Mesenchymal stem cell (in vitro differentiated cells and primary cell): ENCODE data around the gene MACROH2A1.

Experiments used
- DNase-seq: peaks from one replicate; pipeline ENCODE4 v3.0.0-alpha.2; 2013
- H2AFZ ChIP-seq: one replicate; pipeline ENCODE4 v1.6.1; 2013; ENCODE audit warnings: low read depth, mild to moderate bottlenecking, control low read depth, inconsistent platforms, low read length, moderate library complexity
- H2AK5ac ChIP-seq: 2 replicates; pipeline ENCODE4 v1.6.1; 2013; ENCODE audit warnings: low read length, moderate library complexity, mild to moderate bottlenecking, inconsistent platforms; ENCODE audit not compliant: severe bottlenecking
- H2BK120ac ChIP-seq: one replicate; pipeline ENCODE4 v1.6.1; 2013; ENCODE audit warnings: low read depth, mild to moderate bottlenecking, inconsistent platforms, low read length, moderate library complexity
- H2BK12ac ChIP-seq, 2 experiments: one replicate each; pipeline ENCODE4 v1.6.1; 2013; ENCODE audit warnings: inconsistent platforms in 2 of 2, low read length in 2 of 2, mild to moderate bottlenecking in 2 of 2, moderate library complexity in 2 of 2, control low read depth in 1 of 2
- H2BK15ac ChIP-seq: one replicate; pipeline ENCODE4 v1.6.1; 2013; ENCODE audit warnings: mild to moderate bottlenecking, low read depth, inconsistent platforms; ENCODE audit not compliant: poor library complexity, severe bottlenecking
- H2BK5ac ChIP-seq: 2 replicates; pipeline ENCODE4 v1.6.1; 2013; ENCODE audit warnings: low read depth, mild to moderate bottlenecking, low read length, control low read depth, inconsistent platforms; ENCODE audit not compliant: poor library complexity, severe bottlenecking
- H3K14ac ChIP-seq, 2 experiments: one replicate each; pipeline ENCODE4 v1.6.1; 2013; ENCODE audit warnings: inconsistent platforms in 2 of 2, low read length in 2 of 2, control low read depth in 1 of 2, mild to moderate bottlenecking in 1 of 2, moderate library complexity in 1 of 2
- H3K18ac ChIP-seq, 2 experiments: one replicate each; pipeline ENCODE4 v1.6.1; 2013; ENCODE audit warnings: inconsistent platforms in 2 of 2, low read length in 2 of 2, control low read depth in 1 of 2, low read depth in 1 of 2, mild to moderate bottlenecking in 1 of 2
- H3K23ac ChIP-seq, 2 experiments: one replicate each; pipeline ENCODE4 v1.6.1; 2013; ENCODE audit warnings: inconsistent platforms in 2 of 2, low read length in 2 of 2, mild to moderate bottlenecking in 2 of 2, moderate library complexity in 2 of 2, control low read depth in 1 of 2
- H3K27ac ChIP-seq: 2 replicates; pipeline ENCODE4 v1.5.1; 2013; ENCODE audit warnings: mild to moderate bottlenecking, moderate library complexity, low read length, control low read depth, inconsistent platforms; ENCODE audit not compliant: poor library complexity, severe bottlenecking
- H3K27me3 ChIP-seq, 2 experiments: 2 replicates each; pipeline versions ENCODE4 v1.6.1 to v1.7.0; 2013; ENCODE audit warnings: low read length in 2 of 2, mild to moderate bottlenecking in 2 of 2, moderate library complexity in 2 of 2, control low read depth in 1 of 2, inconsistent platforms in 1 of 2; ENCODE audit not compliant: control insufficient read depth in 1 of 2, insufficient read depth in 1 of 2
- H3K36me3 ChIP-seq, 2 experiments: 2 replicates each; pipeline versions ENCODE4 v1.6.1 to v1.7.0; 2013; ENCODE audit warnings: low read length in 2 of 2, control low read depth in 1 of 2, inconsistent platforms in 1 of 2, low read depth in 1 of 2, mild to moderate bottlenecking in 1 of 2; ENCODE audit not compliant: insufficient read depth in 2 of 2, control insufficient read depth in 1 of 2
- H3K4ac ChIP-seq, 2 experiments: one replicate each; pipeline ENCODE4 v1.6.1; 2013; ENCODE audit warnings: inconsistent platforms in 2 of 2, low read length in 2 of 2, mild to moderate bottlenecking in 2 of 2, moderate library complexity in 2 of 2, control low read depth in 1 of 2, low read depth in 1 of 2
- H3K4me1 ChIP-seq: 2 replicates; pipeline ENCODE4 v1.6.1; 2013; ENCODE audit warnings: low read depth, low read length, control low read depth; ENCODE audit not compliant: control insufficient read depth, insufficient read depth
- H3K4me2 ChIP-seq: 2 replicates; pipeline ENCODE4 v1.6.1; 2013; ENCODE audit warnings: low read length, mild to moderate bottlenecking, inconsistent platforms; ENCODE audit not compliant: poor library complexity, severe bottlenecking
- H3K4me3 ChIP-seq, 2 experiments: 2 replicates each; pipeline versions ENCODE4 v1.5.1 to v1.7.0; 2013; ENCODE audit warnings: low read length in 2 of 2, mild to moderate bottlenecking in 2 of 2, control low read depth in 1 of 2, low read depth in 1 of 2; ENCODE audit not compliant: insufficient read depth in 1 of 2
- H3K79me1 ChIP-seq: replicated peaks from 2 replicates; pipeline ENCODE4 v1.6.1; 2013; ENCODE audit warnings: mild to moderate bottlenecking, control low read depth, low read length, inconsistent platforms; ENCODE audit not compliant: poor library complexity, severe bottlenecking
- H3K9ac ChIP-seq: 2 replicates; pipeline ENCODE4 v1.7.0; 2013; ENCODE audit warnings: mild to moderate bottlenecking, low read length, moderate library complexity
- H3K9me3 ChIP-seq: 2 replicates; pipeline ENCODE4 v1.7.0; 2013; ENCODE audit warnings: mild to moderate bottlenecking, low read length; ENCODE audit not compliant: control insufficient read depth
- H4K8ac ChIP-seq: one replicate; pipeline ENCODE4 v1.6.1; 2013; ENCODE audit warnings: inconsistent platforms, mild to moderate bottlenecking, low read length, moderate library complexity
- H4K91ac ChIP-seq: one replicate; pipeline ENCODE4 v1.6.1; 2013; ENCODE audit warnings: mild to moderate bottlenecking, low read length, inconsistent platforms
- WGBS: methylation state at CpG from one replicate; pipeline ENCODE4 v1.1.7; 2013; ENCODE audit warnings: mixed read lengths; 5-methylcytosine and 5-hydroxymethylcytosine counted together

MACROH2A1 gene

DNA sequence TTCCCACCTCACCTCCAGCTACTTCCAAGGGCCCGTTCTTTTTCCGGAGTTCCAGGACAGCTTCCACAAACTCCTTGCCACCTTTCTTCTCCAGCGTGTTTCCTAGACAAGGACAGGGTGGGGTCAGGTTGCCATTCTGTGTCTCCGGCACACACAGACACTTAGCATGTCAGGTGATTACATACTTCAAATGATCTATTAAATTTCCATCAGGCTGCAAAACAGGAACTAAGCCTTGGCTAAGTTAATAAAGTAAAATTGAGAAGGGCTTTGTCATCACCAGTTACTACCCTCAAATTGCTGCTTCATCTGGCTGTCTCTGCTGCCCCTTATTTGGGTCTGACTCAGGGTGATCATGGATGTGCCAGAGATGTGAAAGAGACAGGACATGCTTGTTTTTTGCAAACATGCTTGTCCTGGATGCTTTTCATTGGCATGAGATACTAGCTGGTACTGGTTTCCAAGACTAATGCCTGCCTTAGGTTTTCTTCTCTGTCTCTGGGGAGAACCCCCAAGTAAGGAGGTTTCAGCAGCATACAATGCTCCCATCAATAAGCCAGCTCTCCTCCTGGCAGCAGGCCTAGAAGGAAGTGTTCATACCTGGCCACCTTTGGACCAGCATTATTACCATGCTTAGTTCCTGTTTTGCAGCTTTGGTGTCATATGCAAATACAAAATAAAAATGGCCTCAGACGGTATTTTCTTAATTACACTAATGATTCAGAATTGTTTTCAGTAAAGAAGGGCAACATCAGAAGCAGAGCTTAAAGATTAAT, 52.9 kb downstream of the MACROH2A1 start:
- Histone ChIP-seq H2BK12ac (no peak overlapping the region), H3K27me3 (no peaks in the 10 kb centered on the region), H3K9ac (no peak overlapping the region), H3K4me3 (no peak overlapping the region), H3K36me3 (peaks cover 63 to 86% of the 10 kb centered on the region in 2 experiments), H3K9me3 (no peaks in the 10 kb centered on the region), H3K79me1 (peaks cover 54% of the 10 kb centered on the region), H3K18ac (no peak overlapping the region), H2BK5ac (no peak overlapping the region), H2BK120ac (no peak overlapping the region), H3K4me1 (peaks cover 2% of the 10 kb centered on the region), H3K4me2 (no peak overlapping the region), H3K4ac (no peak overlapping the region), H3K14ac (no peak overlapping the region), H4K91ac (no peak overlapping the region), H2AK5ac (no peak overlapping the region), H3K27ac (no peak overlapping the region), H4K8ac (no peak overlapping the region), H2BK15ac (no peak overlapping the region), H3K23ac (no peak overlapping the region), H2AFZ (no peak overlapping the region)
- WGBS, result 96% methylated on average over 3 of the region's 5 CpGs
- DNase-seq, result no peak

DNA sequence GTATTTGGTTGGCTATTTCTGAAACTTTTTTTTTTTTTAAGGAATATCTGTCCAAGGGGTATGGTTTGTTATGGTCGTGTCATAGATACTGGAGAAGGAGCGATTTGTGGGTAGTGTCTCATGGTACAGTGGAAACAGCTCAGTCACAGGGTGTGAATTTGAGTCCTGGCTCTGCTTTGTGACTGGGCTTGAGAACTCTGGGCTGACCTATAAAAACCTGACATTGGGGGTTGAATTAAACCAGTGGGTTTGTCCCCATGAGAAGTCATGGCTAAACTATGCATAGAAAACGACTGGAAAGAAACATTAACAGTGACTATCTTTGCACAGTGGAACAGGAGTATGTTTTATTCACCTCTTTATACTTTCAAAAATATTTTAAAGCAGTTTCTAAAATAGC, 54.7 kb downstream of the MACROH2A1 start:
- Histone ChIP-seq H3K9ac (no peak overlapping the region), H3K79me1 (peaks cover 50% of the 10 kb centered on the region), H3K23ac (no peak overlapping the region), H2AFZ (no peak overlapping the region), H3K18ac (no peak overlapping the region), H3K4ac (no peak overlapping the region), H2BK5ac (no peak overlapping the region), H3K9me3 (no peaks in the 10 kb centered on the region), H3K4me3 (no peak overlapping the region), H3K4me2 (no peak overlapping the region), H2BK12ac (no peak overlapping the region), H3K27me3 (no peaks in the 10 kb centered on the region), H2BK120ac (no peak overlapping the region), H3K36me3 (peaks cover 65 to 89% of the 10 kb centered on the region in 2 experiments), H3K14ac (no peak overlapping the region), H4K8ac (no peak overlapping the region), H2AK5ac (no peak overlapping the region), H4K91ac (no peak overlapping the region), H3K27ac (no peak overlapping the region), H3K4me1 (peaks cover 2% of the 10 kb centered on the region), H2BK15ac (no peak overlapping the region)
- DNase-seq, result no peak
- 97% methylated on average over 2 of the region's 3 CpGs for WGBS

DNA sequence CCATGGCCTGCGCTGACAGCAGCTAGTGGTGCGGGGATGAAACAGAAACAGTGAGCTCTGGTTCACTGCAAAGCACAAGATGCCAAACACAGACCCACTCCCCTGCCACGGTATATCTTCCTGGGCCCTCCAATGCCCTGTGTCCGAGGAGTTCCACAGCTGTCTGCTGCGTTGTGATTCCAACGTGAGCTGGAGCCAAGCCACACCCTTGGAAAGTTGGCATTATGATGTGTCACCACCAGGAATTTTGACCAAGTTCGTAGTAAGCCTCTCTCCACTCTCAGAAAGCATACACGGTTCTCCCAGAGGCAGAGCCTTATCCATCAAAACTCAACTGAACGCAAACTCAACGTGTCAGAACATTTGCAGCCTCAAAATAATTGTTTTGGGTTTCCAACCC, 55.6 kb downstream of the MACROH2A1 start:
- Histone ChIP-seq H3K4ac (no peak overlapping the region), H2BK5ac (no peak overlapping the region), H3K14ac (no peak overlapping the region), H3K27ac (no peak overlapping the region), H3K23ac (no peak overlapping the region), H3K9me3 (no peaks in the 10 kb centered on the region), H3K4me2 (no peak overlapping the region), H3K27me3 (no peaks in the 10 kb centered on the region), H4K91ac (no peak overlapping the region), H3K4me1 (peaks cover 2% of the 10 kb centered on the region), H3K18ac (no peak overlapping the region), H3K9ac (no peak overlapping the region), H2AFZ (no peak overlapping the region), H2AK5ac (no peak overlapping the region), H2BK120ac (no peak overlapping the region), H3K4me3 (no peak overlapping the region), H3K79me1 (peaks cover 42% of the 10 kb centered on the region), H4K8ac (no peak overlapping the region), H2BK12ac (no peak overlapping the region), H3K36me3 (peaks cover 70 to 94% of the 10 kb centered on the region in 2 experiments), H2BK15ac (no peak overlapping the region)
- 95% methylated on average over 10 of the region's 10 CpGs for WGBS
- DNase-seq, result no peak

DNA sequence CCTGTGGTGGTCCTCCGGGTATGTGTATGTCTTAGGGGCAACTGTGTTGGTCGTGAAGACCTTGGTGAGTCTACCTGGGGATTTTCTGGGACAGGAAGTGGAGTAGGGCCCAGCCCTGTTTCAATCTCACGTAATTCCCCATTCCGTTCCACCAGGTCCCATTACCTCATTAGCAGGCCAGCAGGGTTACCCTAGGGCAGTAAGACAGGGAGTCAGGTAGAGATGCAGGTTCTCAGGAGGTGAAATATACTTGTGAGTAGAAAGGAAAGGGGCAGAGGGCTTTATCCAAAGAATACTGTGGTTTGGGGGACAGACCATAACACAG, 56.5 kb downstream of the MACROH2A1 start:
- no peaks in the 10 kb centered on the region for H3K9me3 ChIP-seq
- H3K18ac ChIP-seq, result no peak overlapping the region
- peaks cover 78 to 98% of the 10 kb centered on the region in 2 experiments for H3K36me3 ChIP-seq
- no peak overlapping the region for H2AFZ ChIP-seq
- H2BK15ac ChIP-seq, result no peak overlapping the region
- H3K4ac ChIP-seq, result no peak overlapping the region
- no peak overlapping the region for H3K14ac ChIP-seq
- no peak overlapping the region for H4K8ac ChIP-seq
- H3K79me1 ChIP-seq, result peaks cover 43% of the 10 kb centered on the region
- no peak overlapping the region for H2AK5ac ChIP-seq
- H2BK12ac ChIP-seq, result no peak overlapping the region
- no peak overlapping the region for H4K91ac ChIP-seq
- no peak overlapping the region for H3K27ac ChIP-seq
- DNase-seq, result no peak
- H3K4me2 ChIP-seq, result no peak overlapping the region
- H3K4me3 ChIP-seq, result no peak overlapping the region
- no peak overlapping the region for H2BK5ac ChIP-seq
- 100% methylated on average over 2 of the region's 4 CpGs for WGBS
- H3K27me3 ChIP-seq, result no peaks in the 10 kb centered on the region
- no peak overlapping the region for H2BK120ac ChIP-seq
- H3K4me1 ChIP-seq, result peaks cover 2% of the 10 kb centered on the region
- H3K9ac ChIP-seq, result no peak overlapping the region
- H3K23ac ChIP-seq, result no peak overlapping the region
